Fibroblast of lung (primary cell): Measurements from ENCODE around the gene TTLL11. TPM values are rescaled to one million over a fixed set of nuclear protein-coding genes. Genes with fewer than 3 reads are reported as not detected.
A peak's percentile ranks its signal among the peaks of the same experiment; 100 is the strongest.

Experiments used
- DNase-seq, 2 donors: peaks; one replicate each; pipeline versions ENCODE4 v3.0.0 to v3.0.0-alpha.2; 2010; ENCODE audit warnings: low read depth in 2 of 2
- H2AFZ ChIP-seq: 2 replicates; pipeline ENCODE4 v1.5.1; 2012; ENCODE audit warnings: low read length, control low read depth, inconsistent platforms
- H3K27ac ChIP-seq: 2 replicates; pipeline ENCODE4 v1.5.1; 2011; ENCODE audit warnings: low read length, control low read depth; ENCODE audit not compliant: insufficient read depth
- H3K27me3 ChIP-seq: 2 replicates; pipeline ENCODE4 v1.5.1; 2011; ENCODE audit warnings: mild to moderate bottlenecking, low read length; ENCODE audit not compliant: control insufficient read depth, insufficient read depth
- H3K36me3 ChIP-seq: 2 replicates; pipeline ENCODE4 v1.5.1; 2011; ENCODE audit warnings: low read length; ENCODE audit not compliant: control insufficient read depth, insufficient read depth
- H3K4me1 ChIP-seq: 2 replicates; pipeline ENCODE4 v1.5.1; 2011; ENCODE audit warnings: low read length; ENCODE audit not compliant: control insufficient read depth, insufficient read depth; ENCODE audit errors: extremely low read depth
- H3K4me2 ChIP-seq: 2 replicates; pipeline ENCODE4 v1.5.1; 2011; ENCODE audit warnings: low read length, control low read depth; ENCODE audit not compliant: insufficient read depth; ENCODE audit errors: extremely low read depth
- H3K4me3 ChIP-seq, 4 experiments: fragments of 200-600 bp in 1 of 4; sonication (generic) in 1 of 4; replicated peaks in 1 of 4; 2 replicates each; pipeline ENCODE4 v1.5.1; 2011 to 2016; ENCODE audit warnings: low read length in 4 of 4, low read depth in 3 of 4, mild to moderate bottlenecking in 3 of 4, control low read depth in 2 of 4, inconsistent platforms in 1 of 4, mixed read lengths in 1 of 4; ENCODE audit not compliant: insufficient read depth in 1 of 4; ENCODE audit errors: control extremely low read depth in 1 of 4
- H3K79me2 ChIP-seq: 2 replicates; pipeline ENCODE4 v1.5.1; 2012; ENCODE audit warnings: mild to moderate bottlenecking, low read length, inconsistent platforms; ENCODE audit not compliant: control insufficient read depth, insufficient read depth
- H3K9ac ChIP-seq: 2 replicates; pipeline ENCODE4 v1.5.1; 2011; ENCODE audit warnings: mild to moderate bottlenecking, low read length, control low read depth; ENCODE audit not compliant: insufficient read depth
- H3K9me3 ChIP-seq: 2 replicates; pipeline ENCODE4 v1.5.1; 2012; ENCODE audit warnings: low read depth, low read length; ENCODE audit not compliant: control insufficient read depth, insufficient read depth
- H4K20me1 ChIP-seq: 2 replicates; pipeline ENCODE4 v1.5.1; 2011; ENCODE audit warnings: low read length; ENCODE audit not compliant: control insufficient read depth, insufficient read depth; ENCODE audit errors: extremely low read depth
- EZH2 ChIP-seq: IDR thresholded peaks from 2 replicates; pipeline ENCODE4 v1.5.1; 2012; ENCODE audit warnings: low read length, control low read depth, mild to moderate bottlenecking; ENCODE audit errors: missing control alignments
- polyA plus RNA-seq, 2 donors: library from polyadenylated mRNA; depleted of rRNA in 1 of 2; stranded (reverse) in 1 of 2; unstranded in 1 of 2; fragments of >200 nt; gene quantifications; 2 replicates each; pipeline ENCODE4 v1.2.1, GENCODE V29; 2011 to 2012; ENCODE audit warnings: missing spikeins in 1 of 2
- total RNA-seq: library from RNA; depleted of rRNA; stranded (reverse); fragments of >200 nt; gene quantifications from 2 replicates; pipeline ENCODE4 v1.2.1, GENCODE V29; 2014
- TF ChIP-seq, protein P1 (sequence below), 2 donors: IDR thresholded peaks in 1 of 2; conservative IDR thresholded peaks in 1 of 2; 1 replicate in 1 of 2; 2 replicates in 1 of 2; pipeline ENCODE4 v1.5.1; 2011 to 2012; ENCODE audit warnings: low read length in 2 of 2, control low read depth in 1 of 2, inconsistent platforms in 1 of 2, low read depth in 1 of 2, mild to moderate bottlenecking in 1 of 2

Gene TTLL11
- total and polyA plus RNA-seq, 2 donors (not counting 1 experiment from before 2014, with no cell fraction given) = 3.9 to 4.8 TPM

DNA sequence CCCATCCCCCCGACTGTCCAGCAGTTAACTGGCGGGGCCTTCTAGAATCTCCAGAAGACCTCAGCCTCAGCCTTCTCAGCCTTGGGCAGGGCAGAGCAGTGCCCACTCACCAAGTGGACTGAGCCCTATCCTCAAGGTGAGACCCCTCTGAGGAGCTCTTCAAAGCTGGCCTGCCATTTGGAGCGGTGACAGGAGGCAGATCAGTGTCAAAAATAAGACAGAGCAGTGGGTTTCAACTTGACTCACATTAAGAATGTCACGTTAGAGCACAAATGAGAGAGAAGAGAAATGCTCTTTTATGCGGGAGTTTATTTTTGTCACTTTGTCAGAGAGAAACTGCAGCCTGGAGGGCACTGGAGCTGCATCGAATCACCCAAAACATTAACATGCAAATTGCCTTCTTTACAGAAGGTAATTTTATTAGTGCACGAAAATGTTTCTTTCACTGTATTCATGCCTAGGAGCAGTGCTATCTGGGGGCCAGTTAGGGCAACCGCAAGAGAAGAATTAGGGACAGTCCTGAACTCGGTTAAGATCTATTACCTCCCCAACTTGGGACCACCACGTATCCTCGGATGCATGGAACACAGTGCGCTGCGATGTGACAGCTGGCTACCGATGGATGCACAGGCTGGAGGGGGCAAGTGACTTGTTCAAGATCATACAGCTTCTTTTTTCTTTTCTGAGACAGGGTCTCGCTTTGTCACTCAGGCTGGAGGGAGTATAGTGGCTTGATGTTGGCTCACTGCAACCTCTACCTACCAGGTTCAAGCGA, 253.2 kb downstream of the TTLL11 start:
- no peaks in the 10 kb centered on the region for H4K20me1 ChIP-seq

DNA sequence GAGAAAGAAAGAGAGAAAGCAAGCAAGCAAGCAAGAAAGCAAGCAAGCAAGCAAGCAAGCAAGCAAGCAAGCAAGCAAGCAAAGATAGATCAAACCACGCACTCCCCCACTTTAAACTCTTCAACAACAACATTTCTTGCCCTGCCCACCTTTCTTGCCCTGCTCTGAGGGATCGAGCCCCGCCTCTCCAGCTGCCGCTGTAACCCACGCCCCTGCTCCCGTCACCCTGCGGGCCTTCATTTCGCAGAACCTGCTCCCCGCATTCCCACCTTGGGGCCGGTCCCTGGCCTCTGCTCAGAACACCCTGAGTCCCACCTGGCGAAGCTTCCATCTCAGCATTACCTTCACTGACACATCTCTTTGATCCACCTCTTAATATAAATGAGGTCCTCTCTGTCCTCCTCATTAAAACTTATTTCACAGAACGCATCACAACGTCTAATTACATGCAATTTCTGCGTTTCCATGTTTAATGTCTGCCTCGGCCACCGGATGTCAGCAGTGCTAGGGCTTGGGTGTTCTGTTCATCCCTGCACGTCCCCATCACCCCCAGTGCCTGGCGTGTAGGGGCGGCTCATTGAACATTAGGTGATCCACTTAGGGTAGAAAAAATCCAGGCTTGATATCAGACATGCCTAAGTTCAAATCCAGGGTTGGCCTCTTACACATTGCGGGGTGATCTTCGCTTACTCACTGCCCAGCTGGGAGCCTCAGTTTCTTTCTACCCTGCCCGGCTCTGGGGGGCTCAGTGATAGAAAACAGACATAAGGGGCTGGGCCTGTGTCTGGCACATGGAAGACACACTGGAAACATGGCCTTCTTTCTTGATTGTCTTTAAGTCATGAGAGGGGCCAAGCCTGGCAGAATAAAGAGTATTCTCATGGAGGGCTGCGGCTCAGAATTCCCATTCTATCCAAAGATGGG, 254.1 kb downstream of the TTLL11 start:
- Histone ChIP-seq H4K20me1 (no peaks in the 10 kb centered on the region), H3K27me3 (no peaks in the 10 kb centered on the region), H3K36me3 (no peaks in the 10 kb centered on the region), H3K79me2 (no peaks in the 10 kb centered on the region), H3K9ac (no peak overlapping the region), H2AFZ (no peak overlapping the region), H3K27ac (no peak overlapping the region), H3K9me3 (no peaks in the 10 kb centered on the region), H3K4me1 (peaks cover 3% of the 10 kb centered on the region), H3K4me2 (no peak overlapping the region), H3K4me3 (no peak overlapping the region)
- TF ChIP-seq EZH2 = no peak
- TF ChIP-seq, protein P1, sequence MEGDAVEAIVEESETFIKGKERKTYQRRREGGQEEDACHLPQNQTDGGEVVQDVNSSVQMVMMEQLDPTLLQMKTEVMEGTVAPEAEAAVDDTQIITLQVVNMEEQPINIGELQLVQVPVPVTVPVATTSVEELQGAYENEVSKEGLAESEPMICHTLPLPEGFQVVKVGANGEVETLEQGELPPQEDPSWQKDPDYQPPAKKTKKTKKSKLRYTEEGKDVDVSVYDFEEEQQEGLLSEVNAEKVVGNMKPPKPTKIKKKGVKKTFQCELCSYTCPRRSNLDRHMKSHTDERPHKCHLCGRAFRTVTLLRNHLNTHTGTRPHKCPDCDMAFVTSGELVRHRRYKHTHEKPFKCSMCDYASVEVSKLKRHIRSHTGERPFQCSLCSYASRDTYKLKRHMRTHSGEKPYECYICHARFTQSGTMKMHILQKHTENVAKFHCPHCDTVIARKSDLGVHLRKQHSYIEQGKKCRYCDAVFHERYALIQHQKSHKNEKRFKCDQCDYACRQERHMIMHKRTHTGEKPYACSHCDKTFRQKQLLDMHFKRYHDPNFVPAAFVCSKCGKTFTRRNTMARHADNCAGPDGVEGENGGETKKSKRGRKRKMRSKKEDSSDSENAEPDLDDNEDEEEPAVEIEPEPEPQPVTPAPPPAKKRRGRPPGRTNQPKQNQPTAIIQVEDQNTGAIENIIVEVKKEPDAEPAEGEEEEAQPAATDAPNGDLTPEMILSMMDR (conservative IDR thresholded peaks at IDR 0.05 in 1 of 2, IDR thresholded peaks at IDR 0.05 in 1 of 2; ENCODE audit: low read depth in 1 of 2, low read length in 2 of 2) = peak in 1 of 2 donors; percentile 10
- no peak for DNase-seq

More for the DNA sequence above, 253.2 kb downstream of the TTLL11 start:
- H3K4me1 ChIP-seq = peaks cover 3% of the 10 kb centered on the region
- H3K79me2 ChIP-seq = no peaks in the 10 kb centered on the region
- no peak overlapping the region for H3K27ac ChIP-seq
- no peaks in the 10 kb centered on the region for H3K9me3 ChIP-seq
- TF ChIP-seq EZH2 = no peak
- TF ChIP-seq, protein P1 (conservative IDR thresholded peaks at IDR 0.05 in 1 of 2, IDR thresholded peaks at IDR 0.05 in 1 of 2; ENCODE audit: low read depth in 1 of 2, low read length in 2 of 2) = no peak
- H3K4me2 ChIP-seq = no peak overlapping the region
- no peak for DNase-seq
- H3K36me3 ChIP-seq = no peaks in the 10 kb centered on the region
- H2AFZ ChIP-seq = no peak overlapping the region
- H3K27me3 ChIP-seq = no peaks in the 10 kb centered on the region
- no peak overlapping the region for H3K4me3 ChIP-seq
- H3K9ac ChIP-seq = no peak overlapping the region
